Bronchial epithelial cell (primary cell): ENCODE data around the gene CELSR1. TPM values are rescaled to one million over a fixed set of nuclear protein-coding genes. Genes with fewer than 3 reads are reported as not detected.

ENCODE experiments used
- DNase-seq: peaks from one replicate; pipeline ENCODE4 v3.0.0-alpha.2; 2010; ENCODE audit warnings: low read depth
- FAIRE-seq: peaks from 2 replicates; lab custom pipeline; 2011; peaks lifted over from hg19 to GRCh38; lab: Jason Lieb, UNC
- H3K27me3 ChIP-seq: 2 replicates; pipeline ENCODE4 v1.5.1; 2011; ENCODE audit warnings: low read length; ENCODE audit not compliant: control insufficient read depth, insufficient read depth
- H3K36me3 ChIP-seq: 2 replicates; pipeline ENCODE4 v1.5.1; 2011; ENCODE audit warnings: low read length; ENCODE audit not compliant: control insufficient read depth, insufficient read depth
- H3K4me3 ChIP-seq: 2 replicates; pipeline ENCODE4 v1.5.1; 2011; ENCODE audit warnings: mild to moderate bottlenecking, low read depth, low read length, control low read depth
- CTCF ChIP-seq: IDR thresholded peaks from 2 replicates; pipeline ENCODE4 v1.5.1; 2011; ENCODE audit warnings: mild to moderate bottlenecking, moderate library complexity, low read length, control low read depth, inconsistent platforms; ENCODE audit not compliant: insufficient read depth, severe bottlenecking
- total RNA-seq: library from RNA; depleted of rRNA; stranded (reverse); fragments of >200 nt; gene quantifications from 2 replicates; pipeline ENCODE4 v1.2.1, GENCODE V29; 2014

The CELSR1 gene
- total RNA-seq, 1 donor from 2014 or later, result 39.0 TPM

DNA sequence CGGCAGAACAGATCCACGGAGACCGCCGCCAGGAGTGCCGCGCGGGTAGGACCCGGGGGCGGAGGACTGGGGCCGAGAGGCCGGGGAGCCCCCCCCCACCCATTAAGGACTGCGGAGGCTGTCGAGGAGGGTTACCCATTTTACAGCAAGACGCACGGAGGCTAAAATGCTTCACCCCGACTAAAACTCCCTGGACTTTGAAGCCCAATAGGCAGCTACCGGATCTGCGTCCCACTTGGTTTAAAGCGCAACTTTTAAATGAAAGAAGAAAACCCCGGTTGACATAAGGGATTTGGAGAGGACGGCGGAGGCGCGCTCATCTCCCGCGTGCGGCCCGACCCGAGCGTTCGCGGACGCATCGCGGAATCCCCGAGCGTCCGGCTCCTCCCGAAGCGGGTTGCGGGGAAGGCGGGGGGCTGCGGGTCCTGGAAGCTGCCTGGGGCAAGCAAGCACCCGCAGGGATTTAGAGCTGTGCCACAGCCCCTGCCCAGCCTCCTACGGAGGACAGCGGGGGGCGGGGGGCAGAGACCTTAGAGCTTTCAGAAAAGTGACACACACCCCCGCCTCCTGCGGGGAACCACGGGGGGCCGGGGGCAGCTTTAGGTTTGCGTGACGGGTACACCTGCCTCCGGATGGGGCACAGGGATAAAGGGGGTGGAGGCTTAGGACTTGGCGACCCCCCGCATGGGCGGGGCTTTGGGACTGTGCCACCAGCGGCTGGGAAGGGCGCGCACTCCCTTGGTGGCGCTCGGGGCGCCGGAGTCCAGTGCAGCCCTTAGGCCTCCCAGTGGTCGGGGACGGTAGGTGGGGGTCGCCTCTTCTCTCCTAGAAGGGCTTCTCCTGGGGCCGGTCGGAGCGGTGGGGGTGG, 760 bp upstream of the CELSR1 start:
- H3K4me3 ChIP-seq, result peak overlapping the region; percentile 76
- DNase-seq (peak; percentile 59), FAIRE-seq (no peak)
- H3K27me3 ChIP-seq, result no peaks in the 10 kb centered on the region
- H3K36me3 ChIP-seq, result peaks cover 20% of the 10 kb centered on the region
- peak; percentile 13 for TF ChIP-seq CTCF

DNA sequence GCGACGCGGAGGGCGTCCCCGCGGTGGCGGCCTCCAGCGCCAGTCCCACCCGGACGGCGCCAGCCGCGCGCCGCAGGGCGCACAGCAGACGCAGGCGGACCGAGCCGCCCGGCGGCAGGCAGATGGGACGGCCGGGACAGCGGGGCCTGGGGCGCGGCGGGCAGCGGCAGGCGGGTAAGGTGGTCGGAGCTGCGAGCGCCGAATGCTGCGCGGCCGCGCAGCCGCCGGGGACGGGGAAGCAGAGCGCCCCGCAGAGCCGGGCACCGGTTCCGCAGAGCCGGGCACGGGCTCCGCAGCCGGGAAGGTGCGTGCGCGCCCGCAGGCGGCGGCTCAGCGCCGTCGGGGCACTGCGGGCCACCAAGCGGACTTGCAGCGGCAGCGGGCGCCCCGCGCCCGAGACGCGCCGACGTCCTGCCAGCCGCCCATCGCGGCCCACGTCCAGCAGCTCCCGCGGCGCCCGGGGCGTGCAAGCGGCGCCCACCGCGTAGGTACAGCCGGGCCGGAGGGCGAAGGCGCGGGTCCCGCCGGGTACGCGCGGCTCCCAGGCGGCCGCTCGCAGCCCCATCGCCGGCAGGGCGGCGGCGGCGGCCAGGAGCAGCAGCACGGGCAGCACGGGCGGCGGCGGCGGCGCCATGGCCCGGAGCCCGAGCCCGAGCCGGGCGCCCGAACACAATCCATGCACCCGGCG, 739 bp downstream of the CELSR1 start:
- TF ChIP-seq CTCF, result no peak
- no peak for DNase-seq
- peaks cover 22% of the 10 kb centered on the region for H3K36me3 ChIP-seq
- peak overlapping the region; percentile 48 for H3K4me3 ChIP-seq
- no peaks in the 10 kb centered on the region for H3K27me3 ChIP-seq
- no peak for FAIRE-seq

- peaks cover 24% of the 10 kb centered on the region for H3K36me3 ChIP-seq
- no peak for FAIRE-seq
- no peaks in the 10 kb centered on the region for H3K27me3 ChIP-seq
- DNase-seq, result no peak
- TF ChIP-seq CTCF, result peak; percentile 18
- H3K4me3 ChIP-seq, result peak overlapping the region; percentile 48
Measured at GRCh38 chr22:46535876-46536536, 1.4 kb downstream of the CELSR1 start.

GRCh38 chr22:46534901-46535630, 2.4 kb downstream of the CELSR1 start:
- FAIRE-seq, result no peak
- no peak for TF ChIP-seq CTCF
- DNase-seq, result no peak
- Histone ChIP-seq H3K27me3 (no peaks in the 10 kb centered on the region), H3K36me3 (peaks cover 23% of the 10 kb centered on the region), H3K4me3 (peak overlapping the region; percentile 48)

DNA sequence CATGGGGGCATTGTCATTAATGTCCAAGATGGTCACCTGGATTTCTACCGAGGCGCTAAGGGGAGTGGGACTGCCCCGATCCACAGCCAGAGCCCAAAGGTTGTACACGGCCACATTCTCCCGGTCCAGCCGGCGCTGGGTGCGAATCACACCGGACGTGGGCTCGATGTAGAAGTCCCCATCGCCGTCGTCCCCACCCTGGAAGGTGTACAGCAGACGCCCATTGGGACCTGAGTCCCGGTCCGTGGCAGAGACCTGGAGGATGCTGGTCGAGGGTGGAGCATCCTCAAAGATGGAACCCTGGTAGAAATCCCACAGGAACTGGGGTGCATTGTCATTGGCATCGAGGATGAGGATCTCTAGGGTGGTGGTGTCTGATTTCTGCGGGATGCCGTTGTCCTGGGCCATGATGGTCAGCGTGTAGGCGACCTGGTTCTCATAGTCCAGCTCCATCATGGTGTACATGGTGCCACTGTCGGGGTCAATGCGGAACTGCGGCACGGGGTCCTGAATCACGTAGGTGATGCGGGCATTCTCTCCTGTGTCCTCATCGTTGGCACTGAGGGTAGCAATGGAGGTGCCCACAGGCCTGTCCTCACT, 3.1 kb downstream of the CELSR1 start:
- TF ChIP-seq CTCF, result no peak
- FAIRE-seq (no peak), DNase-seq (no peak)
- H3K36me3 ChIP-seq, result peaks cover 27% of the 10 kb centered on the region
- H3K27me3 ChIP-seq, result no peaks in the 10 kb centered on the region
- peak overlapping the region; percentile 63 for H3K4me3 ChIP-seq
